NCI-H1930 (cell line): Measurements from ENCODE around the gene STAP2.

Experiments used
- DNase-seq, 2 experiments: peaks; one replicate each; lab custom pipeline; 2025; lab: John Stamatoyannopoulos, UW

STAP2 gene

DNA sequence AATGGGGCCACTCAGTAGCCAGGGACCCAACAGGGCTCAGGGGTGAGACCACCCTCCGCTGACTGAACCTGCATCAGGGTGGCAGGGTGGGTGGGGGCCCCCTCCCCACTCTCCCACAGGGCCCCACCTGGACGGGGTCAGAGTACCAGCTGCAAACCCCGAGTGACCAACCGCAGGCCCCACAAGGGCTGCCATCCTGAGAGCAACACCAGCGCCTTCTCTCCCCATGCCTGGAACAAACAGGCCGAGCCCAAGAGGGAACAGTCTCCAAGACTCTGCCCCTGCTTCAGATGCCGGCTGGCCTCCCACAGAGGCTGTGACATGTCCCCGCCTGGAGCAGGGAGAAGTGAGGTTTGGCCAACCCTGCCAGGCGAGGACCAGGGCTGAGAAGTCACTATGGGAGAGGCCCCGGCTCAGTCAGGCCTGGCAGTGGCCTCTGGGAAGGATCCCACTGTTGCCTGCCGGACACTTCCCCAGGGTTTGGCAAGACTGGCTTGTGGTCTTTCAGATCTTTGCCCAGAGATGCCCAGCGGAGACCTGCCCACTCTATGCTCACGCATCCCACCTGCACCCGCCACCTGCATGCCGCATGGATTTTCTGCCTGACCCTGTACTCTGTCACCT lies 31.9 kb upstream of the STAP2 start:
- no peak for DNase-seq

DNA sequence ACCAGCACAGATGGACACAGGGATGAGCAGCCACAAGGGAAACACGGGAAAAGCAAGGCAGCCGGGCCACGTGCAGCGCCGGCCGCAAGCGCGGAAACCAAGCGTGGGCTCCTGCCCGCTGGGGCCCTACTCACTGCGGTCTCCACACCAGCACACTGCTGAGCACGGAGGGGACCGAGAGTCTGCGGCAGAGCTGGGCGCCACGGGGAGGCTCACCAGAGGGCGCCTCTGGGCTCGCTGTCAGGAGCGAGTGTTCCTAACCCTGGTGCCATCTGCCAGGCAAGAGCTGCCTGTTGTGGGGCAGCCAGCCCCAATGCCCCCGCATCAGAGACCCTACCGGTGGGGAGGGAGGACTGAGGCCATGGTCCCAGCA lies 31.2 kb upstream of the STAP2 start:
- DNase-seq: no peak

DNA sequence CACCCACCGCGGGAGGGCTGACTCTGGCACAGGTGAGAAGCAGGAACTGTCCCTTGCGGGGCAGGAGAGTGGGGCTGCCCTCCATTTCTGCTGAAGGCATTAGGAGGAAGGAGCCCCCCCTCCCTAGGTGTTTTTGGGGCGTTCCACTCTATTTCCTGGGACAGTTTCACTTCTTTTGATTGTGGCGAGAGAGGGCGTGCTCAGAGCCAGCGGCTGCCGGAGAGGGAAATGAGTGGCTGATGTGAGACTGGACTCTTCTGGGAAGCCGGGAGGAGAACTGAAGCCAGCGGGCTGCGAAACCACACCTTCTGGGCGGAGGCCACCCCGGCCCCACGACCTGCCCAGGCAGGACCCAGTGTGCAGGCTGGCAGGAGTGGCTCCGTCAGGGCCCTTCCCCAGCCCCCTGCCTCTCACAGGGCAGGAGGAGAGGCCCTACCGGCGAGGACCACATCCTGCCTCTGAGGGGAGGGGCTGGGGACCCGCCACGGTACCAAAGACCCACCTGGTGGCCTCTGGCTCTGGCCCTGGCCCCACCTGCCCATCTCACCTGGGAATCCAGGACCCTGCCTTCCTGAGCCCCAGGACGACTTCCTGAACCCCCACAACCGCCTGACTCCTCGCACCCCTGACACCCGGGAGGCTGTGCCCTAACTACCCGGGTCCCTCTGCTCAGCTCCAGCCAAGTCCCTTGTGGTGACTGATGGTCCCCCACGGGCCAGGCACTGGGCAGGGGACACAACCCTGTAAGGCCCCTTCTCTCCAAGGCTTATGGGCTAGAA lies 30.7 kb upstream of the STAP2 start:
- no peak for DNase-seq

- DNase-seq: no peak
Observed at GRCh38 chr19:4368128-4368820, 29.6 kb upstream of the STAP2 start.

- no peak for DNase-seq
Observed at GRCh38 chr19:4367781-4368127, 29.1 kb upstream of the STAP2 start.

GRCh38 chr19:4367336-4367723 lies 28.7 kb upstream of the STAP2 start:
- DNase-seq: no peak

- DNase-seq: no peak
Observed at GRCh38 chr19:4366666-4367335, 28.2 kb upstream of the STAP2 start.

GRCh38 chr19:4365791-4366665 lies 27.4 kb upstream of the STAP2 start:
- no peak for DNase-seq

DNA sequence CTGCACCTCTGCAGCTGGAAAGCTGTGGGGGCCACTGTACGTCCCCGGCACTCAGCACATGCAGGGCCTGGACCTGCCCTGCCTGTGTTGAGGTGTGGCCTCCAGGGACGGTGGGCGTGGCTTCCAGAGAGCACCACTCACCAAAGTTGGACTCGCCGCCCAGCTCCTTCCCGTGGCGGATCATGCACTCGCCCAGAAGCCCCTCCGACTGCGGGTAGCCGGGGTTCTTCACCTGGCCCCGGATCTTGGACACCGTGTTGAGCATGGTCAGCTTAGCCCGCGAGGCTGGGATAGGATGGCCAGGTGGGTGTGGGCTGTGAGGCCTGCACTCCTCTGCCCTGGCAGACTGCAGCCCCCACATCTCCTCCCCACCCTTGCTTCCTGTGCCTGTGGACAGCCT lies 26.7 kb upstream of the STAP2 start:
- no peak for DNase-seq

DNA sequence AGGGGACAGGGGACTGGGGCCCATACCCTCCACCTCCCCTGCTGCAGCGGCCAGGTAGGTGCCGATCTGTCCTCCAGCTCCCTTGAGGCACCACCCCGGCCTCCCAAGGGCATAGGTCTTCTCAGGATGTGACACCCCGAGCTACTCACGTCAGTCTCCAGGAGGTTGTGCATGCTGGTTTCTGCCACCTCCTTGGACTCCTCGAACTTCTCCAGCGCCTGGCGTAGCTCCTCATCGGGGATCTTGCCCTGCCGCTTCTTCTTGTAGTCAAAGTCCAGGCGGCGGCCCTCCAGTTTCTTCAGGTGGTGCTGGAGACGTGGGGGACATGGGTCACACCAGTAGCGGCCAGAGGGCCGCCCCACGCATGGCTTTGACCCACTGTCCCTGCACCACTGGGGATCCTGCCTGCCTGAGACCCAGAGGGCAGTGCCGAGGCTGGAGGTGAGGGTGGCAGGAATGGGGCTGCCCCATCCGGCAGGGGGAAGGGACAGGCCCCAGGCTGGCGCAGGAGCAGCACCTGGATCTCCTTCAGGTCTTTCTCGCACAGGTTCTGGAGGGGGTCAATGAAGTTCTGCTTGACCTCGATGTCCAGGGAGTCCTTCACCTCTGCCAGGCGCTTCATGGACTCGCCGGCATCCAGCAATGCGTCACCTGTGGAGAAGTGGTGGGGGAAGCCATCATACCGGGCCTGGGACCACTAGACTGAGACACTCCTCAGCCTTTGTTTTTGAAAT lies 25.1 kb upstream of the STAP2 start:
- DNase-seq: no peak

GRCh38 chr19:4362831-4363545 lies 24.4 kb upstream of the STAP2 start:
- DNase-seq: no peak

- DNase-seq: no peak
Observed at GRCh38 chr19:4362101-4362828, 23.6 kb upstream of the STAP2 start.

DNA sequence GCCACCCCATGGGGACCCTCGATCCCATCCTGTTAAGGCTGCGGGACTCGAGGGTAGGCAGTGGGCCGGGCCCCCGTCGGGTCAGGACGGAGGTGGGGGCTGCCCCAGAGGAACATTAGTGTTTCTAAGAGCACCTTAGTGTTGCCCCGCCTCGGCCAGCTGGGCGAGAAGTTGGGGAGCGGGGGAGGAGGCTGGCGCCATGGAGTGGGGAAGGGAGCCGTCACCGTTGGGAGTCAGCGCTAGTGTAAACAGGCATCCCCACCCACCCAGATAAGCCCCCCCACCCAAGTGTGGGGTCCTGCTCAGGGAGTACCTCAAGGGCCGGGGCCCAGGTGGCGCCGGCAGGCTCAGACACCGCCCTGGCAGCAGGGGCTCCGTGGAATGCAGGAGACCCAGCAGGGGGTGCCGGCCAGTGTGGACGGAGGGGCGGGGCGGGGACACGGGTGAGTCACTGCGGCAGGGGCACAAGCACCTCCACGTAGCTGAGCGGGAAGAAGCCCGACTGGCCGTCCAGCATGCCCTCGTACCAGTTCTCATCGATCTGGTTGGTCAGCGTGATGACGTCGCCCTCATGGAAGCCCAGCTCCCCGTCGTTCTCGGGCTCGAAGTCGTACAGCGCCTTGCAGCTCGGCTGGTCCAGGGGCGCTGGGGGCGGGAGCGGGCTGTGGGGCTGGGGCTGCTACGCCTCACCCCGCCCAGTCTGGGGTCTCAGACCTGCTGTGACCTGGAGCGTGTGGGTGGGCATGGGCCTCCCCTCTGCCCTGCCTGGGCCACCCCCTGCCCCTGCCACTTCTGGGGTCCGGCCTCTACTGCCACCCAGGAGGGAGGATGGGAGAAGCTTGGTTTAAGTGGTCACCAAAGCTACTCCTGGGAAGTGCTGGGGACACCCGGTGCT lies 22.8 kb upstream of the STAP2 start:
- DNase-seq: no peak

DNA sequence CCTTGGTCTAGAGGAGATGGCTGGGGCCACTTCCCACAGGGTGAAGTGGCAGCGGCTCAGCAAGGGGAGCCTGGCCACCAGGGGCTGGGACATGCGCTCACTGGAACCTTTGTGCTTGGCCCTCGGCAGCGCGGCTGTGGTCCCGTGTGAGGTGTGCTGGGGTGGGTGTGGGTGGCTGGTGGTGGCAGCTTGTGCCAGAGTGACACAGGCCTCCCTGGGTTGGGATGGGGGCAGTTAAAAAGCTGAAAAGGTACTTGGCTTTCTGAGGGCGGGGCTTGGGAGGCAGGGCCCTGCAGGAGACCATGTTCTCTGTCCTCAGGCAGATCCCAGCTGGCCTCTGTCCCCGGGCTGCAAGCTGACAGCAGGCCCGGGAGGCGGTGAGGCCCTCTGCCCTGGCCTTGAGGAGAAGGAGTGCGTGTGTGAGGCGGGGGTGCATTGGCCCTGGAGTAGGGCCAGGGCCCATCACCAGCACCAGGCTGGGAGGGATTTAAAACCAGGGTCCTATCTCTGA lies 22.1 kb upstream of the STAP2 start:
- no peak for DNase-seq

DNA sequence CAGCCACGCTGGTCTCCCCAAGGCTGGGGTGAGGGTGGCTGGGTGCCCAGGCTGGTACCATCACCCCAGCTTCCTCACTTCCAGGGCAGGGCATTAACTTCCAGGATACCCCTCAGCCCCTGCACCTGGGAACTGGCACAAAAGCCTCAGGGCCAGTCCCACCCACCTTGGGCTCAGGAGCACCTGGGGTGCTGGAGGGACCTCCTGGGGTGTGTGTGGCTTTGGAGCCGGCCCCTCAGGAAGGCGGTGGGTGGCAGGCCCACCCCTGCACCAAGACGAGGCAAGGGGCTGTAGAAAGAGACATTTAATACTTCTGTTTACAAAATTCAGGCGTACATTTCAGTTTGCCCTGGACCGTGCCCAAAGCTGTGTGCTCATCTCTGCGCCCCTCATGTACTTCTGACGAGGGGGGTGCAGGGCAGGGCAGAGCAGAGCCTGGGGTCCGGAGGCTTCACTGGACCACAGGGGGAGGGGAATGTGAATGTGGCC lies 21.5 kb upstream of the STAP2 start:
- DNase-seq: no peak

GRCh38 chr19:4359627-4360000 lies 21.0 kb upstream of the STAP2 start:
- no peak for DNase-seq

GRCh38 chr19:4358709-4359626 lies 20.3 kb upstream of the STAP2 start:
- no peak for DNase-seq
